ENCODE data around the gene PCK1. TPM values are rescaled to one million over a fixed set of nuclear protein-coding genes. Genes with fewer than 3 reads are reported as not detected.

The PCK1 gene
- total and polyA plus RNA-seq, 7 experiments from 2014 or later = not detected

- Histone ChIP-seq H3K4me1 (ENCODE audit: control insufficient read depth in 2 of 2, insufficient read depth in 2 of 2, low read length in 2 of 2) (no peaks in the 10 kb centered on the region), H3K27me3 (ENCODE audit: control insufficient read depth in 2 of 2, insufficient read depth in 2 of 2, low read length in 2 of 2) (no peaks in the 10 kb centered on the region), H3K4me3 (ENCODE audit: low read length) (no peak overlapping the region), H3K9me3 (ENCODE audit: control insufficient read depth in 2 of 3, low read length in 3 of 3) (no peaks in the 10 kb centered on the region), H3K36me3 (ENCODE audit: control insufficient read depth in 2 of 3, insufficient read depth in 3 of 3, low read length in 3 of 3) (no peaks in the 10 kb centered on the region), H3K27ac (ENCODE audit: low read depth, low read length) (no peak overlapping the region)
- POLR2A ChIA-PET = no interaction called here
- H3K9me3 Mint-ChIP-seq = peaks cover 0 to 4% (median 0%) of the 10 kb centered on the region in 11 donors
- H3K4me3 Mint-ChIP-seq = no peak overlapping the region
- no peak overlapping the region for H3K27ac Mint-ChIP-seq
- no peaks in the 10 kb centered on the region for H3K36me3 Mint-ChIP-seq
- peaks cover 38 to 68% (median 61%) of the 10 kb centered on the region in 5 donors for H3K27me3 Mint-ChIP-seq
- CTCF ChIA-PET = no interaction called here
- intact Hi-C loops (cut with micrococcal nuclease) = no loop called here
- ATAC-seq (peak; percentile 26), DNase-seq (no peak)
- H3K4me1 Mint-ChIP-seq = peaks cover 0 to 5% (median 0%) of the 10 kb centered on the region in 7 donors
These were observed 21.1 kb downstream of the PCK1 start for GRCh38 chr20:57582029-57582378.

DNA sequence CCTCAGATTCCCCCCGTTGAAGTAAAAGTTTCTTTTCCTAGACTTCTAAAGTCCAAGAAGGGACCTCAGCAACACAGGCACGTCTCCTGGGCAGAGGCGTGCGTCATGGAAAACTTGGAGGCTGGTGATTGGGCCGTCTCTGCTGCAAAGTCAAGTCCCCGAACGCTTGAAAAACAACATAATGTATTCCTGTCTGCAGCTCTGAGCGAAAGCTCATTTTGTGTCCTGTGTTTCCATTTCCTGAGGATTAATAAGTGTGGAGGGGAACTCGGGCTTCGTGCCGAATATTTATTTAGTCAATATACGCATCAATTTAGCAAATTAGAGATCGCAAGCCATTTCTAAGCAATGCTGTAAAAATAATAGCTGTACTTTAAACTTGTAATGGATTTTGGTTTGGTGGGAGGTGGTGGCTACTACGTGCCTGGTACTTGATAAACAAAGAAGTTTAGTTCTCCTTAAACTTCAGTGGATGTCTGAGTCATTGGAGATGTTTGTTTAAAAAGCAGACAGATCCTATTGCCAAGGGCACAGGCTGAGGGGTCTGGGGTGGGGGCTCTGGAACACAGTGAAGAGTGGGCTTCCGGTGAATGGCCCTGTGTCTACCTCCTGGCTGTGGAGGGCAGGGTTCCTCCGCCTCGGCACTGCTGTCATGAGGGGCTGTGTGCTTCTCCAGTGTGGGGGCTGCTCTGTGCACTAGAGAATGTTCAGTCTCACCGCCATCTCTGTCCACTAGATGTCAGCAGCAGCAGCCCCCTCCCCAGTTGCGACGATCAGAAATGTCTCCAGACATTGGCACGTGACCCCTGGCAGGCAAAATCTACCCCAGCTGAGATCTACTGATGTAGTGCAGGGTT, 21.8 kb downstream of the PCK1 start:
- Mint-ChIP-seq H3K4me3 (no peak overlapping the region), H3K4me1 (peaks cover 0 to 5% (median 0%) of the 10 kb centered on the region in 7 donors), H3K27ac (no peak overlapping the region), H3K9me3 (peaks cover 0 to 8% (median 0%) of the 10 kb centered on the region in 11 donors), H3K36me3 (no peaks in the 10 kb centered on the region), H3K27me3 (peaks cover 38 to 68% (median 61%) of the 10 kb centered on the region in 5 donors)
- no peaks in the 10 kb centered on the region for H3K36me3 ChIP-seq (ENCODE audit: control insufficient read depth in 2 of 3, insufficient read depth in 3 of 3, low read length in 3 of 3)
- H3K4me1 ChIP-seq (ENCODE audit: control insufficient read depth in 2 of 2, insufficient read depth in 2 of 2, low read length in 2 of 2) = no peaks in the 10 kb centered on the region
- no peaks in the 10 kb centered on the region for H3K27me3 ChIP-seq (ENCODE audit: control insufficient read depth in 2 of 2, insufficient read depth in 2 of 2, low read length in 2 of 2)
- H3K4me3 ChIP-seq (ENCODE audit: low read length) = no peak overlapping the region
- intact Hi-C loops (cut with micrococcal nuclease) = no loop called here
- POLR2A ChIA-PET = no interaction called here
- DNase-seq = no peak
- ATAC-seq = no peak
- H3K9me3 ChIP-seq (ENCODE audit: control insufficient read depth in 2 of 3, low read length in 3 of 3) = peaks cover 0 to 5% (median 0%) of the 10 kb centered on the region in 3 experiments
- CTCF ChIA-PET = no interaction called here
- H3K27ac ChIP-seq (ENCODE audit: low read depth, low read length) = no peak overlapping the region

- Mint-ChIP-seq H3K36me3 (no peaks in the 10 kb centered on the region), H3K27me3 (peaks cover 38 to 68% (median 61%) of the 10 kb centered on the region in 5 donors), H3K27ac (no peak overlapping the region), H3K4me3 (no peak overlapping the region), H3K9me3 (peaks cover 0 to 13% (median 3%) of the 10 kb centered on the region in 11 donors), H3K4me1 (peaks cover 0 to 5% (median 0%) of the 10 kb centered on the region in 7 donors)
- intact Hi-C loops (cut with micrococcal nuclease) = no loop called here
- peaks cover 0 to 9% (median 0%) of the 10 kb centered on the region in 3 experiments for H3K9me3 ChIP-seq (ENCODE audit: control insufficient read depth in 2 of 3, low read length in 3 of 3)
- H3K4me3 ChIP-seq (ENCODE audit: low read length) = no peak overlapping the region
- no peak for DNase-seq
- POLR2A ChIA-PET = no interaction called here
- H3K27ac ChIP-seq (ENCODE audit: low read depth, low read length) = no peak overlapping the region
- no peaks in the 10 kb centered on the region for H3K4me1 ChIP-seq (ENCODE audit: control insufficient read depth in 2 of 2, insufficient read depth in 2 of 2, low read length in 2 of 2)
- CTCF ChIA-PET = interaction anchor here (0.6 to 3.3 kb wide), 2 partner anchors 13 to 419 kb away, joined by 4 to 13 read pairs; no protein-coding TSS in a partner anchor
- ATAC-seq = no peak
- H3K27me3 ChIP-seq (ENCODE audit: control insufficient read depth in 2 of 2, insufficient read depth in 2 of 2, low read length in 2 of 2) = no peaks in the 10 kb centered on the region
- H3K36me3 ChIP-seq (ENCODE audit: control insufficient read depth in 2 of 3, insufficient read depth in 3 of 3, low read length in 3 of 3) = no peaks in the 10 kb centered on the region
These were observed 22.7 kb downstream of the PCK1 start for GRCh38 chr20:57583289-57584257.

DNA sequence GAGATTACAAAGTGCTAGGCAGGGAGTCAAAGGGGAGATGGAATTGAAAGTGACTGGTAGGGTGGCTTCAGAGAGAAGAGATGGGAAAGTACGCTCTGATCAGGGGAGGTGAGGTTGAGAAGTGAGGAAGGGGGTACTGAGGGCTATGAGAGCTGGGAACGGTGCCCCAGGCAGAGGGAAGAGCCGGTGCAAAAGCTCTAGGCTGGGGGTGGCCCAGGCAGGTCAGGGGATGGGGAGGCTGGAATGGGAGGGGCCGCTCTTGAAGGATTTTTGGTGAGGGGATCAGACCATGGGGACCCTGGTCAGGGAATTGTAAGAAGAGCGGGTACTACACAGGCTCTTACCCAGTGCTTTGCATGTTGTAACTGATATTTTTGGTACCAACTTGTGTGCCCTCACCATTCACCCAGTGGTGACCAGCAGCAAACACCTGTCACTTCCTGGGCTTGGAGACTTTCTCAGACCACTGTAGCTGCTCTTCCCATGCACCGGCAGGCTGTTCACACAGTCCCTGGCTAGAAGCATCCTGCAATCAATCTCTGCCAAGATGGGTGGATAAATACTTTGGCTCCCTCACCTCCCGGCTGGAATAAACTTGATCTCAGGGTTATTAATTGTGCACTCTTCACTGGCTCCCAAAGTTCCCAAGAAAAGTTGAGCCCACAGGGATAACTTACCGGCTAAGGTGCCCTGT, 24.0 kb downstream of the PCK1 start:
- DNase-seq = no peak
- Histone ChIP-seq H3K27ac (ENCODE audit: low read depth, low read length) (no peak overlapping the region), H3K4me1 (ENCODE audit: control insufficient read depth in 2 of 2, insufficient read depth in 2 of 2, low read length in 2 of 2) (no peaks in the 10 kb centered on the region), H3K4me3 (ENCODE audit: low read length) (no peak overlapping the region), H3K36me3 (ENCODE audit: control insufficient read depth in 2 of 3, insufficient read depth in 3 of 3, low read length in 3 of 3) (no peaks in the 10 kb centered on the region), H3K27me3 (ENCODE audit: control insufficient read depth in 2 of 2, insufficient read depth in 2 of 2, low read length in 2 of 2) (no peaks in the 10 kb centered on the region), H3K9me3 (ENCODE audit: control insufficient read depth in 2 of 3, low read length in 3 of 3) (peaks cover 0 to 9% (median 0%) of the 10 kb centered on the region in 3 experiments)
- H3K36me3 Mint-ChIP-seq = no peaks in the 10 kb centered on the region
- intact Hi-C loops (cut with micrococcal nuclease) = no loop called here
- ChIA-PET CTCF (interaction anchor here (0.6 to 3.3 kb wide), 2 partner anchors 11 to 70 kb away, joined by 6 to 13 read pairs; no protein-coding TSS in a partner anchor), POLR2A (no interaction called here)
- H3K4me3 Mint-ChIP-seq = no peak overlapping the region
- H3K27ac Mint-ChIP-seq = peak overlapping the region in 1 of 9 donors; percentile 43
- peaks cover 0 to 13% (median 3%) of the 10 kb centered on the region in 11 donors for H3K9me3 Mint-ChIP-seq
- no peak for ATAC-seq
- peaks cover 0 to 5% (median 0%) of the 10 kb centered on the region in 7 donors for H3K4me1 Mint-ChIP-seq
- H3K27me3 Mint-ChIP-seq = peaks cover 32 to 63% (median 55%) of the 10 kb centered on the region in 5 donors

DNA sequence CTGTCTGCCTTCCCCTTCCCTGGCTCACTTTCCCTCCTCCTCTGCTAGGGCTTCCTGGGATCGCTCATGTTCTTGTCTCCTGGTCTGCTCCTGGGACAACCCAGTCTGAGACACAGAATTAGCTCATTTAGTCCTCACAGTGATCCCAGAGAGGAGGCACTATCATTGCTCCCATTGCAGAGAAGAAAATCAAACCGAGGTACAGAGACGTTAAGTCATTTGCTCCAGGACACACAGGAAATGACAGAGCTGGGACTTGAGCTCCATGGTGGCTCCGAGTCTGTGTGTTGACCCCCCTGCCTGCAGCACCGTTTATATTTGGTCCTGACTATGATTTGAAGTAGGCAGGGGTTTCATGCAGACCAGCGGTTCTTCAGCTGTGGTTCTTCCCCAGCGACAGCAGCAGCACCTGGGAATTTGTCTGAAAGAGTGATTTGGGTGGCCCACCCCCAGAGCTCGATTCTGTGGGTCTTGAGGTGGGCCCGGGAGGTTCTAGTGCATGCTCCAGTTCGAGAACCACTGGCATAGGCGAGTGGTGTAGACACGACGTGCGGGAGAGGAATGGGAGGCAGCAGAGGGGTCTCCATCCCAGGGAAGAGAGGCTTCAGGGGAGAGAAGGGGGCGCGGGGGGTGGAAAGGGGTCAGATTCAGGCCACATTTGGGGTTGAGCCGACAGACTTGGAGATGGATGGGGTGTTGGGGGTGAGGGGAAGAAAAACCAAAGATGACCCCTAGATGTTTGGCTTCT, 24.7 kb downstream of the PCK1 start:
- DNase-seq (no peak), ATAC-seq (no peak)
- peaks cover 0 to 5% (median 0%) of the 10 kb centered on the region in 7 donors for H3K4me1 Mint-ChIP-seq
- H3K27ac Mint-ChIP-seq = peak overlapping the region in 1 of 9 donors; percentile 43
- peaks cover 28 to 56% (median 47%) of the 10 kb centered on the region in 5 donors for H3K27me3 Mint-ChIP-seq
- no peaks in the 10 kb centered on the region for H3K36me3 Mint-ChIP-seq
- H3K9me3 Mint-ChIP-seq = peaks cover 0 to 13% (median 3%) of the 10 kb centered on the region in 11 donors
- Histone ChIP-seq H3K9me3 (ENCODE audit: control insufficient read depth in 2 of 3, low read length in 3 of 3) (peaks cover 0 to 9% (median 0%) of the 10 kb centered on the region in 3 experiments), H3K27ac (ENCODE audit: low read depth, low read length) (no peak overlapping the region), H3K36me3 (ENCODE audit: control insufficient read depth in 2 of 3, insufficient read depth in 3 of 3, low read length in 3 of 3) (no peaks in the 10 kb centered on the region), H3K4me3 (ENCODE audit: low read length) (no peak overlapping the region), H3K27me3 (ENCODE audit: control insufficient read depth in 2 of 2, insufficient read depth in 2 of 2, low read length in 2 of 2) (no peaks in the 10 kb centered on the region), H3K4me1 (ENCODE audit: control insufficient read depth in 2 of 2, insufficient read depth in 2 of 2, low read length in 2 of 2) (no peaks in the 10 kb centered on the region)
- ChIA-PET POLR2A (no interaction called here), CTCF (interaction anchor here (3.3 kb wide), 1 partner anchor 11 kb away, joined by 13 read pairs; no protein-coding TSS in a partner anchor)
- intact Hi-C loops (cut with micrococcal nuclease) = no loop called here
- no peak overlapping the region for H3K4me3 Mint-ChIP-seq

Data from naive thymus-derived CD4-positive, alpha-beta T cell (primary cell).